HG02981 (cell line): Measurements from ENCODE around the gene CDK5.
"Not testable (repeated sequence)": the region's sequence is repeated elsewhere in the genome, so short reads cannot be mapped to it uniquely, and the experiment has no call there.

ENCODE experiments used
- ATAC-seq: cut with Tn5 transposase; IDR thresholded peaks from one replicate; pipeline ENCODE4 v1.9.1; 2021; ENCODE audit warnings: mild to moderate bottlenecking, moderate library complexity; ENCODE audit not compliant: unreplicated experiment

CDK5 gene

DNA sequence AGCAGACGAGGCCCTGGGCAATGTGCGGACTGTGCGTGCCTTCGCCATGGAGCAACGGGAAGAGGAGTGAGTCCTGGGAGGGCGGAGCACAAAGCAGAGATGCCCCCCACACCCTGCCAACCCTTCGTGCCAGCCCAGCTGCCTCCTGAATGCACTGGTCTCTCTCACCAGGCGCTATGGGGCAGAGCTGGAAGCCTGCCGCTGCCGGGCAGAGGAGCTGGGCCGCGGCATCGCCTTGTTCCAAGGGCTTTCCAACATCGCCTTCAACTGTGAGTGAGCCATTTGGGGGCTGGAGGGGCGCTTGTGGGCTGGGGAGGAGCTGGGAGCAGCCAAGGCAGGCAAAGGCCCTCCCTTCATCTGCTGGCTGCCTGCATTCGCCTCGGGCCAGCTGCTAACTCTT is 21.8 kb downstream of the CDK5 start:
- no peak for ATAC-seq

DNA sequence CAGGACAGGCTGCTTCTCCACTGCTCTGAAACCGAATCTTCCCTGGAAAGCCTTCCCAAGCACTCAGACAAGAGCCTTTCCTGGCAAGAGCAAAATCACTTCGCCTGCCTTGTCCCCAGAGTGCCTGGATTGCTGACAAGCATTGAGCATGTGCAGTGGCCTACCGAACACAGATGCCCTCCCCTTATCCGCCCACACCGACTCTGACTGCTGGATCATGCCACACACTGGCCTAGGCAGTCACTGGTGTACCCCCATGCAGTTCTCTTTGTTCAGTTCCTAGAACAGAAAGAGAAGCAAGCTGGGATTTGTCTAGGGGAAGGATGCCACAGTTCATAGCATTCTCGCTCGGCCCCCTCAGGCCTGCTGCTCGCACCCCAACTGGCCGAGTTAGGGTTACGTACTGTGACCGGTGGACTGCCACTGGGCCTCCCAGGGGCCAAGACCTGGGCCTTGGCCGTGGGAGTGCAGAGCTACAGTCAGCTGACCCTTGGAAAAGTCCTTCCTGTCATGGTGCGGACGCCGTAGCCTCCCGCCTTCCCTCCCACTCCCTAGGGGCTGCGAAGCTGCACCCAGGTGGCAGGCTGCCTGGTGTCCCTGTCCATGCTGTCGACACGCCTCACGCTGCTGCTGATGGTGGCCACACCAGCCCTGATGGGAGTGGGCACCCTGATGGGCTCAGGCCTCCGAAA is 22.5 kb downstream of the CDK5 start:
- no peak for ATAC-seq

DNA sequence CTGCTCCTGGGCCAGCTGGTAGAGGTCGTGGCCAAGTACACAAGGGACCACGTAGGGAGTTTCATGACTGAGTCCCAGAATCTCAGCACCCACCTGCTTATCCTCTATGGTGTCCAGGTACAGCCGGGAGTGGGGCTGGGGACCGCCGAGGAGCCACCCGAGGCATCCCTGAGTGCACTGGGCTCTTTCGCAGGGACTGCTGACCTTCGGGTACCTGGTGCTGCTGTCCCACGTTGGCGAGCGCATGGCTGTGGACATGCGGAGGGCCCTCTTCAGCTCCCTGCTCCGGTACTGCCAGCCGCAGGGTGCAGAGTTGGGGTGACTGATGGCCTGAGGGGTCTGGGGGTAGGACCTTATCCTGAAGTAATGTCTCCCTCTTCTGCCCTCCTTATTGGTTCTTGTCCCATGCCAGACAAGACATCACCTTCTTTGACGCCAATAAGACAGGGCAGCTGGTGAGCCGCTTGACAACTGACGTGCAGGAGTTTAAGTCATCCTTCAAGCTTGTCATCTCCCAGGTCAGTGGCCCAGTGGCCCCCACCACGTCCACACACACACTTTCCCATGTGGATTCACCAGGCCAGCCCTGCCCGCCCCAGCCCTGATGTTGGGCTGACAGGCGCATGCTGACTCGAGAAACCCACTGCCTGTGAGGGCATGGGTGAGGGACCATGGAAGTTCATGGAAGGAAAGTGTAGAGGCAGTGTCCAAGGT is 23.2 kb downstream of the CDK5 start:
- ATAC-seq: no peak

DNA sequence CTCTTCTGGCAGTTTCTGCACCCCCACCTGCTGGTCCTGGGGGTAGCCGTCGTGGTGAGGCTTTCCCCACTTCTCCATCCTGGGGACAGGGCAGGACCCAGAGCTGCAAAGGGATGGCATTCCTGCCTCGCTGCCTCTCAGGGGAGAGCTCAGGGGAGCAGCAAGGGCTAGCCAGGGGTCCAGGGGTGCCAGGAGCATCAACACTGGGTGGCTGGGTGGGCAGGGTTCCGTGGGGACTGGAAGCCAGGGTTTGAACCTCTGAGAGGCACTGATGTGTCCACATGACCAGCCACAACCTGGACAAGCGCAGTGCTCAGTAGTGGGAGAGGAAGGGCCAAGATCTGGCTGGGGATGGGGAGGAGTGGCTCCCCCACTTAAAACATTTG is 23.8 kb downstream of the CDK5 start:
- ATAC-seq: no peak

DNA sequence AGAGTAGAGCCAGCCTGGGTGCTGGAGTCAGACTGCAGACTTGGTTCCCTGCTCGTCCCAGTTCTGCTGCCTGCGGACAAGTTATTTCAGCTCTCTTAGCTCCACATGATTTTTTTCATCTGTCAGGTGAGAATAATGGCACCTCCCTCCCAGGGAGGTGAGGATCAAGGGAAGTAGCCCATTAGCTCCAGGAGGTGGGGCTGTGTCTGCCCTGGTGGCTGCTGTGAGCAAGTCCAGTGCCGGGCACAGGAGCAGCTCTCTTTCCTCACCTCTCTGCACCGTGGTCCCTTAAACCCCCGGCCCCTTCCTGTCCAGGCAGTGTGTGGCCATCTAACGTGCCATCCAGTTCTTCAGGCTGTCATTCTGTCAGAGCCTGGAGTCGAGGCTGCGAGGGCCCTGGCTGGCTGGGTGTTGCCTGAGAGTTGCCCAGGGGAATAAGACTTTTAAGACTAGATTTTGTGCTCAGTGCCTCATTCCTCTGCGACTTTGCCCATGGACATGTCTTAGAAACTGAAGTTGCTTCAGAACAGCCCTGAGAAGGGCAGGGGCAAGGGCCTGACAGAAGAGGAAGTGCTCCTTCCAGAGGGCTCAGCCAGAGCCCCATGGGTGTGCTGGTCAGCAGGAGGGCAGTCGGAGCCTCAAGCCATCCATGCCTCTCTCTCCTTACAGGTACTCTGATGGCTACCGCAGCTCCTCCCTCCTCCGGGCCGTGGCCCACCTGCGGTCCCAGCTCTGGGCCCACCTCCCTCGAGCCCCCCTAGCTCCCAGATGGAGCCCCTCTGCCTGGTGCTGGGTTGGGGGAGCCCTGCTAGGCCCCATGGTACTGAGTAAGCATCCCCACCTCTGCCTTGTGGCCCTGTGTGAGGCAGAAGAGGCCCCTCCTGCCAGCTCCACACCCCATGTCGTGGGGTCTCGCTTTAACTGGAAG is 24.5 kb downstream of the CDK5 start:
- ATAC-seq: no peak

DNA sequence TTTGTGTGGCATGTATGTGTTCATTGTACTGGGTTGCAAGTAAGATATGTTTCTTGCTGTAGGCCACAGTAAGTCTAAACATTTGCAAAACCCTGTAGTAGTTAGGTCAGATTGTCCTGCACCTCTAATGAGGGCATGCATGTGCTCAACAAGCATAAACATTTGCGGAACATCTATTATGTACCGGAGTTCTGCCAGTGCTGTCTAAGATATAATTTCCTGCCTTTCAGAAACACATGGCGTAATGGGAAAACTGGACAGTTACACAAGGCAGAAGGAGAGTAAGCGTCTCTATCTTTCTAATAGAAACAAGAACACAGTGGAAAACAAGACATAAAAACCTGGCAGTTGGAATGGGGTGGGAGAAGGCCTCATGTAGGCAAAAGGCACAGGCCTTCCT is 26.7 kb downstream of the CDK5 start:
- ATAC-seq: no peak

DNA sequence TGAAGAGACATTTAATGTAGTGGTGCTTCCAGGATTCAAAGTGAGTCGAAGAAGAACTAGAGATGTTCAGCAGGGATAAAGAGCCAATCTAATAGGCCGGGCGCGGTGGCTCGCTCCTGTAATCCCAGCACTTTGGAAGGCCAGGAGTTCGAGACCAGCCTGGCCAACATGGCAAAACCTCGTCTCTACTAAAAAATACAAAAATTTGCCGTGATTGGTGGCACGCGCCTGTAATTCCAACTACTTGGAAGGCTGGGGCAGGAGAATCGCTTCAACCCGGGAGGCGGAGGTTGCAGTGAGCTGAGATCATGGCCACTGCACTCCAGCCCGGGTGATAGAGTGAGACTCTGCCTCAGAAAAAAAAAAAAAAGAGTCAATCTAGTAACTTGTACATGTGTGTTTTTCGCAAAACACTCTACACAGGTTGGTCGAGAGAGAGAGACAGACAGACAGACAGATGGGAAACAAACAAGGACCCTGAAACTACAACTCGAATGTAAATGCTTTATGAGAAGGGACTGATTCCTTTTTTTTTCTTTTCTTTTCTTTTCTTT is 28.7 kb downstream of the CDK5 start:
- no peak for ATAC-seq

DNA sequence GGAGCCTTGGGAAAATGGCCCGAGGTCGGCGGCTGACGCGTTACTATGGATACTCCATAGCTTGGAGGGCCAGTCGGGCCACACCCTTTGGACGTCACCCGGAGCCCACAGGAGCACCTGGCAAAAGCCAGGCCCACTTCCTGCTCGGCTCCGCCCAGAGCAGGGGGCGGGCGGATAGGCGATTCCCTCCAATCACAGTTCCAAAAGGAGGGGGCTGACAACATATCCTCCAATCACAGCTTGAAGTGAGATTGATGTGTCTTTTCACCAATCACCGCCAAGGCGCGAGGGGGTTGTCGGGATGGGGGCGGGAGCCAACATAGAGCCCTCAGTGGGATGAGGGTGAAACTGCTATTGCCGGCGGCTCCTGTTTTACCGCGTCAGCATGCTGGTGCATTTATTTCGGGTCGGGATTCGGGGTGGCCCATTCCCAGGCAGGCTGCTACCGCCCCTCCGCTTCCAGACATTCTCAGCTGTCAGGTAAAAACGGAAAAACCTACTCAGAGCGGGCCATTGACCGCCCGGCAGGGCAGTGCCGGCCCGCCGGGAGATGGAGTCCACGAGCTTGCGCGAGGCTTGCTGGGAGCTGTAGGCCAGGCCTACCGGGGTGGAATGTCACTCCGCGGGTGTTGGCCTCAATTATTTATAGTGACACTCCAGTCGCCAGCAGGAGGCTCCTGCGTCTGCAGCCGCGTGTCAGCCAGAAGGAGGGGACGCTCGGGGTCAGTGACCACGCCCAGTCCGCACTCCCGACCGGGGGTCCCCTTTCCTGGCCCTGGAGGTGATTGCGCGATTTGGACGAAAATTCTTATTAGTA is 29.4 kb downstream of the CDK5 start, which contains the start of gene ABCB8:
TSS of gene ABCB8 (plus strand) at position 320 of the 817 bp plus-strand sequence. CDS start at position 386, 66 bp downstream.
- peak; percentile 95 for ATAC-seq

DNA sequence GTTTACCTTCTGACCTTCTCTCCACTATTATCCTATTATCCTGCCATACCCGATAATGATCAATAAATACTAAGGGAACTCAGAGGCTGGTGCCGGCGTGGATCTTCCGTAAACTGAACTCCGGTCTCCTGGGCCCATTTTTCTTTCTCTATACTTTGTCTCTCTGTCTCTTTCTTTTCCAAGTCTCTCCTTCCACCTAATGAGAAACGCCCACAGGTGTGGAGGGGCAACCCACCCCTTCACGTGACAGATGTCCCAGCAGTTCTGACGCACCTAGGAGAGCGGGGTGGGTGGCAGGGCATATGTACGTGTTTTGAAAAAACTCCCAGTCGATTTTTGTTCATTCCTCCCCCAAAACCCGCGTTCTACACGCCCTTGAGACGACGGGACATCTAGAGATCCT is 30.0 kb downstream of the CDK5 start:
- ATAC-seq: not testable (repeated sequence)

DNA sequence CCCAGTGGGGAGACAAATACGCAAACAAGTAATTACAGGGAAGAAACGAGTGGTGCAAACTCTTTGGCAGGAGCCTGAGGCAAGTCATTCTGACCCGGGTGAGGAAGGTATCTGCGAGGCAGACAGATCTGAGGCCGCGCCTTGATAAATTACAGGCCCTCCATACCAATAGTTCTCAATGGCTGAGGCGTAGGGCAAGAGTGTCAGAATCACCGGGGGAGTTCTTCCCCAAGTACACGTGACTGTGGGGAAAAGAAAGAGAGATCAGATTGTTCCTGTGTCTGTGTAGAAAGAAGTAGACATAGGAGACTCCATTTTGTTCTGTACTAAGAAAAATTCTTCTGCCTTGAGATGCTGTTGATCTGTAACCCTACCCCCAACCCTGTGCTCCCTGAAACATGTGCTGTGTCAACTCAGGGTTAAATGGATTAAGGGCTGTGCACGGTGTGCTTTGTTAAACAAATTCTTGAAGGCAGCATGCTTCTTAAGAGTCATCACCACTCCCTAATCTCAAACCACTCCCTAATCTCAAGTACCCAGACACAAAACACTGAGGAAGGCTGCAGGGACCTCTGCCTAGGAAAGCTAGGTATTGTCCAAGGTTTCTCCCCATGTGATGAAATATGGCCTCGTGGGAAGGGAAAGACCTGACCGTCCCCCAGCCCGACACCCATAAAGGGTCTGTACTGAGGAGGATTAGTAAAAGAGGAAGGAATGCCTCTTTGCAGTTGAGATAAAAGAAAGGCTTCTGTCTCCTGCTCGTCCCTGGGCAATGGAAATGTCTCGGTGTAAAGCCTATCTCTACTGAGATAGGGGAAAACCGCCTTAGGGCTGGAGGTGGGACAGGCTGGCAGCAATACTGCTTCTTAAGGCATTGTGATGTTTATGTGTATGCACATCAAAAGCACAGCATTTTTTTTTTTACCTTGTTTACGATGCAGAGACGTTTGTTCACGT is 30.6 kb downstream of the CDK5 start:
- not testable (repeated sequence) for ATAC-seq

DNA sequence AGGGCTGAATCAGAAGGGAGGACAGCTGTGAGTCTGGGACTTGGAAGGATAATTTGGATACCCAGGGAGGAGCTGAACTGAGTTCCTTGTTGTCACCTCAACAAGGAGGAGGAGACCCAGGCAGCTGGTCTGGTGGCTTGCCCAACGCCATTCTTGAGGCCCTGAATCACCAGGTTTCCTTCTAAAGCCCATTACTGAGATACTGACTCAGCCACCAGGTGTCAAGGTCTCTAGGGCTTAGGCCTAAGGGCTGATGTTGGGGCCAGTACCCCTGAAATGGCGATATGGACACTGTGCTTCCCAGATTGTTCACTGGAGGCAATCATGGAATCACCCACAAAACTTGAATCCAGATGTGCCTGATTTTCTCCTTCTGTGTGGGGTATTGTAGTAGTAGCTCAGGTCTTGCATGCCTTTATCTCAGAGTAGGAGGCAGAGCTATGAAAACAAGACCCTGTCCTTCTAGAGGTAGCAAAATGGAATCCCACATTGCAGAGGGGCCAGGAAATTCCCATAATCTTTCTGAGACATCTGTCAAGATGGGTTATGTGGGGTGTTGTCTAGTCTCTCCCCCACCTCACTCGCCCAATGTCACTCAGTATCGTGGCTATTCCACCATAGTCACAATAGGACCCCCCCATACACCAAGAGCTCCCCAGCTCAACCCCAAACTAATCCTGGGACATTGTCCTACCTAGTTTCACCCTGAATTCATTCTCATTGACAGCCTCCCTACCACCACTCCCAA is 31.6 kb downstream of the CDK5 start:
- ATAC-seq: no peak

DNA sequence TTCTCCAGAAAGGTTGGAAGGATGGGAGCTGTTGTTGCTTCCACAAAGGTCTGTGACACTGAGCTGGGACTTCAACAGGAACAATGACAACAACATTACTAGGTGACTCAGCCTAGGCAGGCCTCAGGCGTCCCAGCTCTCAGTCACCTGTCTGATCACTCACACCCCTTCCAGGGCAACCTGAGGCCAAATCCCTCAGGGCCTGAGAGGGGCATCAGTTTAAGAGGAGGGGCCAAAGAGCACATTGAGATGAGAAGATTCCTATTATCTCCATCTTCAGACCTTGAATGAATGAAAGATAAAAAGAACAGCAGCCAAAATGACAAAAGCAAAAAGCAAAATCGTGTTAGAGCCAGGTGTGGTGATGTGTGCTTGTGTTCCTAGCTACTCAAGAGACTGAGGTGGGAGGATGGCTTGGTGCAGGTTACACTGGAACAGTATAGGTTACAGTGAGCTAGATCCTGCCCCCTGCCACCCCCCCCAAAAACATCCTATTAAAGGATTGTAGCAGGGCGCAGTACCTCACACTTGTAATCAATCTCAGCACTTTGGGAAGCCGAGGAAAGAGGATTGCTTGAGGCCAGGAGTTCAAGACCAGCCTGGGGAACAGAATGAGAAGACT is 33.2 kb downstream of the CDK5 start, which contains the start of gene ATG9B:
TSS of gene ATG9B (minus strand) at position 60 of the 622 bp plus-strand sequence. CDS start 71 bp downstream, outside the sequence.
- no peak for ATAC-seq

DNA sequence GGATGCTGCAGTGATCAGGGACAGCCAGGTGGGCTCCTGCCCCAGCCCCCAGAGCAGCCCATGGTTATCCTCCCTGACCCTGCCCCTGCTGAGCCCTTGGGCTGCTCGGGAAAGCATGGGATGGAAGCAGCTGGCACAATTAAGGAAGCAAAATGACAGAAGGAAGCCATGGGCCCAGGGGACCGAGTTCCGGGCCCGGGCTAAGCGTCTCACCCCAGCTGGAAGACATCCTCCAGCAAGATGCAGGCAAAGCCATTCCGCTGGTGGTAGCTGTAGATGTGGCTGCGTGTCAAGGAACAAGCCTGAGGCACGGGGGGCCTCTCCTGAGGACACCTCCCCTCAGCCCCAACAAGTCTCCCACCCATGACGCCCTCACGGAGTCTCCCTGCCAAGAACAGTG is 34.5 kb downstream of the CDK5 start:
- no peak for ATAC-seq

DNA sequence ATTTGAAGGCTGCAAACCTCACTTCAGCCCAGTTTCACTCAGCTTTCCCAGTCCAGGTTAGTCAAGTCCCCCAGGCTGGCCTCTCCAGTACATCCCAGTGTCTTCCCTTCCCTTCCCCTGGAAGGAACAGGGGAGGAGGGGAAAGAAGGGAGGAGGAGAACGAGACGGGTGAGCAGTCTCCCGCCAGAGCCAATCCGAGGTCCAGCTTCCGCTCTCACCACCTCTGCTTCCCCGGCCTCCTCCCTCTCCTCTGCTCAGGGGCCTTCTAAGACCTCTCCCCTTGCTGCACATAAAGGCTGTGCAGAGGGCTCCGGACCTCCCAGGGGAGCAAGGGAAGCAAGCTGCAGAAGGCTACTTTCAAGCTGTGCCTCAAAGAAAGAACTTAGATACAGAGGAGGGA is 37.5 kb downstream of the CDK5 start:
- no peak for ATAC-seq

DNA sequence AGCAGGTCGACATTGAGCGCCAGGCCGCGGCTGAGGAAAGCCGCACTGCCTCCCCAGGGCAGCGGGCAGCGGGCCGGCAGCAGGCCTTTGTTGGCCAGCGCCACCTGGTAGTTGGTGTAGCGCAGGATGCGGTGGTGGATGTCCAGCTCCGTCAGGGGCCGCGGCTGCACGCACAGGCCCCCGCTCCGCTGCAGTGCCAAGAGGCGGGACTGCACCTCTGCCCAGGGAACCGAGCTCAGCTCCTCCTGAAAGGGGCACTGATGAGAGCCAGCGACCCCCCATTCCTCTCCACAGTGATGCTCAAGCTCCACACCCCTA is 38.6 kb downstream of the CDK5 start:
- no peak for ATAC-seq

DNA sequence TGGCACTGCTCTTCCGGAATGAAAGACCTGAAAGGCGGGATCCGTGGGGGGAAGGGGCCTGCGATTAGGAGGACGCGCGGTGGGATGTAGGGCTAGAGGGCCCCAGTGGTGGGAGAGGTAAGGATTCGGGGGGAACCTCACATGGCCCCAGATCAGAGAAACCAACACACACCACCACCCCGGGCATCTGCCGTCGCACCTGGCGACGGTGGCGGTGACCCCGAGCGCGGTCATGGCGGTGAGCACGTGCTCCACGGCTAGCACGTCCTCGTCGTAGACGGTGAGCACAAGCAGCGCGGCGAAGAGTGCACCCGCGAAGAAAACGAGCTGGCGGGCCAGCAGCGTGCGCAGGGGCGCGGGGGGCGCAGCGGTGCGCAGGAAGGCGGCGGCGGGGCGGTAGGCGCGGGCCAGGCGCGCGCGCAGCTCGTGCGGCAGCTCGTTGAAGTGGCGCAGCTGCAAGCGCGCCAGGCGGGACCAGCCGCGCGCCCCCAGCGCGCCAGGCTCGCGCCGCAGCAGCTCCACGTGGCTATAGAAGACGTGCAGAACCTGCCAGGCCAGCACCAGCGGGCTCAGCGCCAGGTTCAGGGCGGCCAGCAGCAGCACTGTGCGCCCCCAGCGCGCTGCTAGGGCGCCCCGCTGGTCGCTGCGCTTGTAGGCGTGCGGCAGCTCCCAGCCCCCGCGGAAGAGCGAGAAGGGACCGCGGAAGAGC is 39.1 kb downstream of the CDK5 start:
- no peak for ATAC-seq

DNA sequence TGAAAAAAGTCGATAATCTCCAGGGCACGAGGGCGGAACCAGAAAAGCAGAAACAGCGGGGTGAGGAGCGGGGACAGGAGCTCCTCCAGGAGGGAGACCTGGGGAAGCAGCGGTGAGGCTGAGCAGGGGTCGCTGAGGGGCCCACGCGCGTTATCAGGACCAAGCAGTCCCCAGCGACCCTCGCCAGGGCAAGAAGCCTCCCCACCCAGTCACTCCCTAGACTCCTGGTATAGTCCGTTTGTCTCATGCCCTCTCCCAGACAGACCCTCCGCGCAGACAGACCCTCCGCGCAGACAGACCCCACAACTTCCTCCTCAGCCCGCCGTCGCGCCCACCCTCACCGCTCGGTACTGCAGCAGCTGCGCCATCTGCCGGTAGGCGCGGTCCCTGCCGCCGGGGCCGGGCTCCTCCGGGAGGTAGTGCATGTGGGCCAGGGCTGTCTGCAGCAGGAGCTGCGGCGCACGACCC is 39.7 kb downstream of the CDK5 start:
- ATAC-seq: peak; percentile 62
